ENCODE measurements around the gene FBXO38. TPM values are rescaled to one million over a fixed set of nuclear protein-coding genes. Genes with fewer than 3 reads are reported as not detected.

Gene FBXO38
- total RNA-seq, 1 donor from 2014 or later, result 32.9 TPM

DNA sequence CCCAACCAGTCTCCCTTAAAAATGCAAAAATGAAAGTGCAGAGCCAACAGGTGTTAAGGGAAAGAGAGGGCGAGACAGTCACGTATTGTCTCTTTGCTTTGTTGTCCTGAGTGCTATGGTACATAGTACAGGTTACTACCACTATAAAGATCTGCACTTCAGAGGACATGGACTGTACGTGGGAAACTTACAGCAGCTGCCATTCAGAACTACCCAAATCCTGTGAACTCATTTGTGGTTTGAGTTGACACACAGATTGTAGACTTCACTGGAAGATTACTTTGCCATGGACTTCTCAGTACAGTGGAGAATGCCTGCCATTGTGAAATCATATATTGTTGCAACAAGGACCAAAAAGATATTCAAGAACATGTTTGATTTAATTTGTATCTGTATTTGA is 34.8 kb downstream of the FBXO38 start:
- H3K36me3 ChIP-seq (ENCODE audit: control insufficient read depth, insufficient read depth, low read length), result peaks cover 6% of the 10 kb centered on the region
- TF ChIP-seq CTCF (IDR thresholded peaks at IDR 0.05; ENCODE audit: insufficient read depth, low read length, severe bottlenecking), result no peak
- H3K4me3 ChIP-seq (ENCODE audit: low read depth, low read length), result no peak overlapping the region
- H3K27me3 ChIP-seq (ENCODE audit: control insufficient read depth, insufficient read depth, low read length), result no peaks in the 10 kb centered on the region
- FAIRE-seq, result no peak
- no peak for DNase-seq (ENCODE audit: low read depth)

GRCh38 chr5:148421661-148422060 is 37.9 kb downstream of the FBXO38 start:
- Histone ChIP-seq H3K27me3 (ENCODE audit: control insufficient read depth, insufficient read depth, low read length) (no peaks in the 10 kb centered on the region), H3K36me3 (ENCODE audit: control insufficient read depth, insufficient read depth, low read length) (peaks cover 15% of the 10 kb centered on the region), H3K4me3 (ENCODE audit: low read depth, low read length) (no peak overlapping the region)
- TF ChIP-seq CTCF (IDR thresholded peaks at IDR 0.05; ENCODE audit: insufficient read depth, low read length, severe bottlenecking), result no peak
- FAIRE-seq (no peak), DNase-seq (ENCODE audit: low read depth) (no peak)

DNA sequence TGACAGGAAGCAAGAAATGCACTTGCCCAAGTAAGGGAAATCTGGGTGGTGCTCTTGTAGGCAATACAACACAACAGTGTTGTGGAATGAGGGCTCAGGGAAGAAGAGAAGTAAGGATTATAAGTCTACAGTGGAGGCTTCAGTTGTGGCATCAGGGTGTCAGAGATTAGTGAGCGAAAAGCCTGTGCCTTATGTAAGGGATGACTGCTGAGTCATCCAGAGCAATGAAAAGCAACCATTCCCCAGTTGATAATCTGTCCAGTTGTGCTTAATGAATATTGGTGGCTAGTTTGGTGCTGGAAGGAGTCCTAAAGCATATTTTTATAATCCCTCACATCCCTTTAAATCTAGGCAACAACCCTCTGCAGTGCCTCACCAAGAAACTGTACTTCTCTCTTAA is 42.0 kb downstream of the FBXO38 start:
- Histone ChIP-seq H3K4me3 (ENCODE audit: low read depth, low read length) (no peak overlapping the region), H3K27me3 (ENCODE audit: control insufficient read depth, insufficient read depth, low read length) (no peaks in the 10 kb centered on the region), H3K36me3 (ENCODE audit: control insufficient read depth, insufficient read depth, low read length) (peaks cover 15% of the 10 kb centered on the region)
- DNase-seq (ENCODE audit: low read depth), result no peak
- FAIRE-seq, result no peak
- TF ChIP-seq CTCF (IDR thresholded peaks at IDR 0.05; ENCODE audit: insufficient read depth, low read length, severe bottlenecking), result no peak

- FAIRE-seq (no peak), DNase-seq (ENCODE audit: low read depth) (no peak)
- H3K36me3 ChIP-seq (ENCODE audit: control insufficient read depth, insufficient read depth, low read length), result peaks cover 15% of the 10 kb centered on the region
- no peaks in the 10 kb centered on the region for H3K27me3 ChIP-seq (ENCODE audit: control insufficient read depth, insufficient read depth, low read length)
- no peak overlapping the region for H3K4me3 ChIP-seq (ENCODE audit: low read depth, low read length)
- TF ChIP-seq CTCF (IDR thresholded peaks at IDR 0.05; ENCODE audit: insufficient read depth, low read length, severe bottlenecking), result no peak
Measured at GRCh38 chr5:148426514-148426913, 42.8 kb downstream of the FBXO38 start.

GRCh38 chr5:148427370-148428042 is 43.7 kb downstream of the FBXO38 start:
- DNase-seq (ENCODE audit: low read depth) (no peak), FAIRE-seq (no peak)
- H3K27me3 ChIP-seq (ENCODE audit: control insufficient read depth, insufficient read depth, low read length), result no peaks in the 10 kb centered on the region
- no peak overlapping the region for H3K4me3 ChIP-seq (ENCODE audit: low read depth, low read length)
- H3K36me3 ChIP-seq (ENCODE audit: control insufficient read depth, insufficient read depth, low read length), result peaks cover 15% of the 10 kb centered on the region
- no peak for TF ChIP-seq CTCF (IDR thresholded peaks at IDR 0.05; ENCODE audit: insufficient read depth, low read length, severe bottlenecking)

DNA sequence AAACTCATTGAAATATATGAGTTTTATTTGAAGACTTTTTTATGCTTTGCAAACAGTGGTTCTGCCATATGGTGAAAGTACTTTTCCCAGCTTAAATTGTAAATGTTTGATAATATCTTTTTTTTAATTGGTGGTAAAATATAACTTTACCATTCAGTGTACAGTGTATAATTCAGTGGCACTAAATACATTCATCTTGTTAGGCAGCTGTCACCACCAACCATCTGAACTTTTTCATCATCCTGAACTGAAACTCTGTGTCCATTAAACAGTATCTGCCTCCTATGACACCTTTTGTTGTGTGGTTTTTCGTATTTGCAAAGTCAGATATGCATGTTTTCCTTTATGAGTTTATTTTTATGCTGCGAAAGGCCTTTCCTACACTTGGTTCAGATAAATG is 45.1 kb downstream of the FBXO38 start:
- no peak for TF ChIP-seq CTCF (IDR thresholded peaks at IDR 0.05; ENCODE audit: insufficient read depth, low read length, severe bottlenecking)
- no peak for DNase-seq (ENCODE audit: low read depth)
- no peak overlapping the region for H3K4me3 ChIP-seq (ENCODE audit: low read depth, low read length)
- H3K27me3 ChIP-seq (ENCODE audit: control insufficient read depth, insufficient read depth, low read length), result no peaks in the 10 kb centered on the region
- peaks cover 12% of the 10 kb centered on the region for H3K36me3 ChIP-seq (ENCODE audit: control insufficient read depth, insufficient read depth, low read length)
- no peak for FAIRE-seq

All from bronchial epithelial cell (primary cell).